T-helper 1 cell (primary cell): Measurements from ENCODE around the gene TK1.

Source experiments
- DNase-seq, 5 donors: peaks; one replicate each; pipeline ENCODE4 v3.0.0-alpha.2; 2012 to 2020

The TK1 gene

GRCh38 chr17:78219396-78220150, 32.7 kb upstream of the TK1 start:
- no peak for DNase-seq

DNA sequence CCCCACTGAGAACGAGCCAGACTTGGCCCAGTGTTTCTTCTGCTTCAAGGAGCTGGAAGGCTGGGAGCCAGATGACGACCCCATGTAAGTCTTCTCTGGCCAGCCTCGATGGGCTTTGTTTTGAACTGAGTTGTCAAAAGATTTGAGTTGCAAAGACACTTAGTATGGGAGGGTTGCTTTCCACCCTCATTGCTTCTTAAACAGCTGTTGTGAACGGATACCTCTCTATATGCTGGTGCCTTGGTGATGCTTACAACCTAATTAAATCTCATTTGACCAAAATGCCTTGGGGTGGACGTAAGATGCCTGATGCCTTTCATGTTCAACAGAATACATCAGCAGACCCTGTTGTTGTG, 27.8 kb upstream of the TK1 start:
- DNase-seq, result no peak

DNA sequence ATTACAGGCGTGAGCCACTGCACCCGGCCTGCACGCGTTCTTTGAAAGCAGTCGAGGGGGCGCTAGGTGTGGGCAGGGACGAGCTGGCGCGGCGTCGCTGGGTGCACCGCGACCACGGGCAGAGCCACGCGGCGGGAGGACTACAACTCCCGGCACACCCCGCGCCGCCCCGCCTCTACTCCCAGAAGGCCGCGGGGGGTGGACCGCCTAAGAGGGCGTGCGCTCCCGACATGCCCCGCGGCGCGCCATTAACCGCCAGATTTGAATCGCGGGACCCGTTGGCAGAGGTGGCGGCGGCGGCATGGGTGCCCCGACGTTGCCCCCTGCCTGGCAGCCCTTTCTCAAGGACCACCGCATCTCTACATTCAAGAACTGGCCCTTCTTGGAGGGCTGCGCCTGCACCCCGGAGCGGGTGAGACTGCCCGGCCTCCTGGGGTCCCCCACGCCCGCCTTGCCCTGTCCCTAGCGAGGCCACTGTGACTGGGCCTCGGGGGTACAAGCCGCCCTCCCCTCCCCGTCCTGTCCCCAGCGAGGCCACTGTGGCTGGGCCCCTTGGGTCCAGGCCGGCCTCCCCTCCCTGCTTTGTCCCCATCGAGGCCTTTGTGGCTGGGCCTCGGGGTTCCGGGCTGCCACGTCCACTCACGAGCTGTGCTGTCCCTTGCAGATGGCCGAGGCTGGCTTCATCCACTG, 27.3 kb upstream of the TK1 start, which contains the start of gene BIRC5:
BIRC5 (plus strand) TSS at position 238 of the 690 bp plus-strand sequence; CDS start at position 302, 64 bp downstream.
- DNase-seq, result peak; percentile 79 to 88 (median 87)

GRCh38 chr17:78211032-78211431, 24.2 kb upstream of the TK1 start:
- no peak for DNase-seq

GRCh38 chr17:78210111-78210510, 23.3 kb upstream of the TK1 start:
- no peak for DNase-seq

- no peak for DNase-seq
Observed at GRCh38 chr17:78208486-78208885, 21.6 kb upstream of the TK1 start.

DNA sequence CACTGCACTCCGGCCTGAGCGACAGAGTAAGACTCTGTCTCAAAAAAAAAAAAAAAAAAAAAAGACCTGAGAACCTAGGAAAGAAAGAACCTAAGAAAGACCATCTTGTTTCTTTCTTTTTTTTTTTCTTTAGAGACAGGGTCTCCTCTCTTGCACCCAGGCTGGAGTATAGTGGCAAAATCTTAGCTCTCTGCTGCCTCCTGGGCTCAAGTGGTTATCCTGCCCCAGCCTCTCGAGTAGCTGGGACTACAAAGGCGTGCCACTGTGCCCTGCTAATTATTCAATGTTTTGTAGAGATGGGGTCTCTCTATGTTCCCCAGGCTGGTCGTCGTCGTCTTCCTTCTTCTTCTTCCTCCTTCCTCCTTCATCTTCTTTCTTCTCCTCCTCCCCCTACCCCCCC, 19.4 kb upstream of the TK1 start:
- DNase-seq, result no peak

GRCh38 chr17:78205124-78205775, 18.4 kb upstream of the TK1 start:
- no peak for DNase-seq

- no peak for DNase-seq
Observed at GRCh38 chr17:78204387-78205123, 17.7 kb upstream of the TK1 start.

DNA sequence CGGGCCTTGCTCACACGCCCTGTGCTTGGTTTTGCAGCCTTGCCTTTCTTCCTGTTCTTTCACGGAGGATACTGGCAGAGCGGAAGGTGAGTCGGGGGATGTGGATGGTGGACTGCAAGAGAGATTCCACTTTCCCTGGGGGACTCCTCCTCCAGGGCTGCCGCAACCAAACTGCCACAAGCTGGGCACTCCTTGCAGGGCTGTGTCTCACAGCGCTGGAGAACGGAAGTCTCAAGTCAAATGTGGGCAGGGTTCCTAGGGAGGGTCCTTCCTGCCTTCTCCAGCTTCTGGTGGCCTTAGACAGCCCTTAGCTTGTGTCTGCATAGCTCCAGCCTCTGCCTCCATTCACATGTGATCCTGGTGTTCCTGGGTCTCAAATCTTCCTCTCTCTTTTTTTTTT, 15.8 kb upstream of the TK1 start:
- no peak for DNase-seq

- no peak for DNase-seq
Observed at GRCh38 chr17:78200451-78200850, 13.6 kb upstream of the TK1 start.

DNA sequence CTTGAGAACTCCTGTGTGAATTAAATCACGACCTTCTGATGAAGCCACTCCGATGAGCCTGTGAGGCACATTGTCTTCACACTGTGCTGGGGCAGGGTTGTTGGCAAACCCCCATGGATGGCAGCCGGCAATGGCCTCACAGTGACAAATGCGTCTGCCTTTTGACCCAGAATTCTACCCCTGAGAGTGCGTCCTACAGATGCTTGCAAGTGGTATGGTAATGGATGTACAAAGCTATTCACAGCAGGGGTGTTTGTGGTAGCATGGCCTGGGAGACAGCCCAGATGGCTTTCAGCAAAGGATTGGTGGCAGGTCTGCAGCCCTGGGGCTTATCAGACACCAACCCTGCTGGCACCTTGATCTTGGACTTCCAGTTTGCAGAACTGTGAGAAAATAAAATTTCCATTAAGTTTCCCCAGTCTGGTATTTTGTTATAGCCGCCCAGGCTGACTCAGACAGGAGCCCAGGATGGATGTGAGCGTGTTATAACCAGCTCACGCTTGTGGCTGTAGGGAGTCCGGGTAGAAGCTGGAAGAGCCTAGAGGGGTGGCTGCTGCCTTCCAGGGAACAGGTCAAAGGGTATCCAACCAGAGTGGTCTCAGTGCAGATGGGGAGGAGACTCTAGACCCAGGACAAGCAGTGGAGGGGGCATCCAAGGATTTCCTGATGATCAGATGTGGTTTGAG, 10.4 kb upstream of the TK1 start:
- DNase-seq, result no peak

- DNase-seq, result no peak
Observed at GRCh38 chr17:78196716-78197115, 9.9 kb upstream of the TK1 start.

- DNase-seq, result no peak
Observed at GRCh38 chr17:78185981-78186691, 716 bp downstream of the TK1 start.

- DNase-seq, result no peak
Observed at GRCh38 chr17:78184868-78185267, 2.0 kb downstream of the TK1 start.

GRCh38 chr17:78184351-78184750, 2.5 kb downstream of the TK1 start:
- no peak for DNase-seq

- DNase-seq, result no peak
Observed at GRCh38 chr17:78183916-78184315, 2.9 kb downstream of the TK1 start.

- no peak for DNase-seq
Observed at GRCh38 chr17:78182504-78182903, 4.3 kb downstream of the TK1 start.

GRCh38 chr17:78180508-78180907, 6.3 kb downstream of the TK1 start:
- no peak for DNase-seq

DNA sequence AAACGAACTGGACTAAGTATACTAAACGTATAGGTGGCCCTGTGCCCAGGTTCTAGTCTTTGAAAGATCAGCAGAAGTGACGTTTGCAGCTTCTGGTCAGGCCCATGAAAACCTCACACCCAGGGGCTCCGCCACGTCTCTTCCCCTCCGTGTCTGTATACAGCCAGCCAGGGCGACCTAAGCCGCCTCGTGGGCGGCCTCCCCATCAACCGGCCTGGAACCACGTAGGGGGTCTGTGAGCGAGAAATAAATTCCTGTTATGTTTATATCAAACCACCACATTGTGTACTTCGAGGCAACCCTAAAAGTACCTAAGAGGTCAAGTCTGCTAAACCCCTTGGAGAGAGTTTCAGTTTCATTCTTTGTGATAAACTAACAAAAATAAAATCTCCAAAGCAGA, 6.8 kb downstream of the TK1 start:
- no peak for DNase-seq

- DNase-seq, result no peak
Observed at GRCh38 chr17:78179372-78179771, 7.5 kb downstream of the TK1 start.

DNA sequence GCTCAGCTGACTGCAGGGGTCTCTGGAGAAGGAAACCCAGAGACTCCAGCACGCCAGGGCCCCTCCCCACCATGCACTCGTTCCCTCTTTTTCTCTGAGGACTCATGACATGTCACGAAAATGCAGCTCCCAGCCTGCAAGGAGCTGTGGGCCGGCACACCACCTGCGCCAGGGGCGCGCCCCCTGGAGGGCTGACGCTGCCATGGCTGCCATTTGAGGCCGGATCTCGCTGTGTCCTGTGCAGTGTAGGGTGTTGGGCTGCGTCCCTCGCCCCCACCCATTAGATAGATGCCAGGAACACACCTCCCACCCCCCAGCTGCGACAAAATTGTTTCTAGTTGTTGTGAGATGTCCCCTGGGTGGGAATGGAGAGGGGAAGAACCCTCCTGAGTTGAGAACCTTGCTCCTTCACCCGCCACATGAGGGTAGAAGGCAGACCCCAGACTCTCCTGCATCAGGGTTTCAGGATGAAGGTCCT, 10.3 kb downstream of the TK1 start:
- peak; percentile 42 to 75 (median 66) for DNase-seq
